ELF-1 (cell line): ENCODE results near the gene DPEP3.
A peak's percentile ranks its signal among the peaks of the same experiment; 100 is the strongest.

Experiments used
- DNase-seq: peaks from one replicate; pipeline ENCODE4 v3.0.0-alpha.2; 2016; ENCODE audit warnings: low read depth, low spot score

DPEP3 gene

GRCh38 chr16:67931712-67932461, 48.4 kb downstream of the DPEP3 start, which contains the start of gene CTRL:
Gene CTRL, minus strand, starts transcription at chr16:67931862. Its CDS starts 10 bp downstream, at chr16:67931852.
- peak; percentile 63 for DNase-seq

GRCh38 chr16:67930678-67931211, 49.6 kb downstream of the DPEP3 start:
- DNase-seq, result no peak

GRCh38 chr16:67930191-67930590, 50.1 kb downstream of the DPEP3 start:
- no peak for DNase-seq

GRCh38 chr16:67928561-67929364, 51.5 kb downstream of the DPEP3 start:
- DNase-seq, result peak; percentile 81

- DNase-seq, result no peak
Observed at GRCh38 chr16:67928147-67928546, 52.2 kb downstream of the DPEP3 start.

GRCh38 chr16:67927131-67927941, 53.0 kb downstream of the DPEP3 start:
- DNase-seq, result no peak

GRCh38 chr16:67926181-67926750, 54.0 kb downstream of the DPEP3 start:
- peak; percentile 53 for DNase-seq
